Stimulated activated CD8-positive, alpha-beta memory T cell treated with anti-CD3 and anti-CD28 coated beads, Interleukin-15, amount 100 ng/mL, for 4 hours (primary cell): ENCODE measurements around the gene CELF4.

Source experiments
- DNase-seq, 2 donors: peaks; one replicate each; pipeline ENCODE4 v3.0.0-alpha.2; 2020; ENCODE audit warnings: low read depth in 2 of 2

CELF4 gene

DNA sequence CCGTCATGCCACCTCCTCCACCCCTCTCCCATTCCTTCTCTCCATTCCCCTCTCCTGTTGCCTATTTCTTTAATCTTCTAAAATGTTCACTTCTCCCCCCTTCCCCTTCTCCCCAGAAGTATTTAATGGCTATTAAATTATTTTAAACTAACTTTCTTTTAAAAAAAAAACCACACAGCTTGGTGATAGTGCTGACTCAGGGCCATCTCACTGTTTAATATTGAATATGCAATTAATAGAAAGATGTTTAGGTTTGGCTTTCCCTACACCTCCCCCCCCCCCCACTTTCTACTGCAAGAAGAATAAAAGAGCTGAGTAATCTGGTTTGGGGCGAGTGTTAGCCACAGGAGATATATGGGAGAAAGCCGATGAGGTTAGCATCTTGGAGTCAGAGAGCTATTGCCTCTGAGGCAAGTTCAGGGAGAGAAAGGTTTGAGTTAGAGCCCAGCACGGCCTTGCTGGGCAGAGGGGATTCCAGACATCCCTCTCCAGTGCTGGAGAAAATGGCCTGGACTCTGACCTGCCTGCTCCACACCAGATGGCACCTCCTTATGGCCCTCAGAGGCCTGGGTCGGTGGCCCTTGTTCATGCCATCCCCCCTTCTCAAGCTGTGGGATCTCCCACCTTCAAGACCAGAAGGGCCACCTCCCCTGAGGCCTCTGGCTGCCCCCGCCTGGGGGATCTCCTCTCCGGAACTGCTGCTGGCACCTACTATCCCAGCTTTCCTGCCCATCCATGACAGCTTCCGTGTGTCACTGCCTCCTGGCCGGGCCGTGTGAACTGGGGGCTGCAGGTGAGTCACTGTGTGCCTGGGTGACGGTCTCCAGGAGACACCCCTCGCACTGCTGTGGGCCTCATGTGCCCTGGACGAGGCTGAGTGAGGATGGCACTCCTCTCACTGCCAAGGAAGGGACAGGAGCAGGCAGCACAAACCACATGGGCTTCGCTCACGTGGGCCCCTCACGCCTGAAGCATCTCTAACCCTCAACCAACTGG is 246.9 kb downstream of the CELF4 start:
- no peak for DNase-seq

GRCh38 chr18:37317486-37317885 is 248.1 kb downstream of the CELF4 start:
- DNase-seq, result no peak

DNA sequence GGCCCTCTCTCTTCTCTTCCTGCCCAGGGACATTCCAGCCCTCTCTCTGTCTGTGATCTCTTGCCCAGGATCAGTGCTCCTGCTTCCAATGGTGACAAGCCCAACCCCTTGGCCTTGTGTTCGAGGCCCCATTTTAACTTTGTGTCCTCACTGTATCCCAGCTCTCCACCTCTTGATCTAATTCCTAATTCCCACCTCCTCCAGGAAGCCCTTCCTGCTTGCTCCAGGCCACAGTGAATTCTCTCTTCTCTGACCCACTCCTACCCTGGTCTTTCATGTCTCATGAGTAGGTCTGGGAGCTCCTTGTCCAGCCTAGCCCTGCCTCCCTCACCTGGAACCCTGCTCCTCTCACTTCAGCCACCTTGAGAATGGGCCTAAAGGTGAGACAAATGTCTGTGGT is 249.1 kb downstream of the CELF4 start:
- DNase-seq, result no peak

DNA sequence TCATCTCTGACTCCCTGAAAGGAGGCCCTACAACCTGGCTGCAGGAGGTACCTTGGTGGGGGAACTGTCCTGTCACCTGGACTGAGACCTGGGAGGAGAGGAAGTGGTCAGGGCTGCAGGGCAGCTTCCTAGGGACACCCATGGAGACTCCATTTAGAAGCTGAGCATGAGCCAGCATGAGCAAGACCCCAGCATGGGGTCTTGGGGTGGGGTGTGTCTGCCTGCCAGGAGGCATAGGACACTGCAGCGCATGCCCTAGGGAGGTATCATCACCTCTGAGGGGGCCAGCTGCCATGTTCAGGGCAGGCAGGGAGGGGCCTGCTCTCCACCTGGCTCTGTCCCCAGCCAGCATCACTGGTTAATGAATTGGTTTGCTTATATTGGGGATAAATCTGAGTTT is 249.7 kb downstream of the CELF4 start:
- DNase-seq, result no peak

DNA sequence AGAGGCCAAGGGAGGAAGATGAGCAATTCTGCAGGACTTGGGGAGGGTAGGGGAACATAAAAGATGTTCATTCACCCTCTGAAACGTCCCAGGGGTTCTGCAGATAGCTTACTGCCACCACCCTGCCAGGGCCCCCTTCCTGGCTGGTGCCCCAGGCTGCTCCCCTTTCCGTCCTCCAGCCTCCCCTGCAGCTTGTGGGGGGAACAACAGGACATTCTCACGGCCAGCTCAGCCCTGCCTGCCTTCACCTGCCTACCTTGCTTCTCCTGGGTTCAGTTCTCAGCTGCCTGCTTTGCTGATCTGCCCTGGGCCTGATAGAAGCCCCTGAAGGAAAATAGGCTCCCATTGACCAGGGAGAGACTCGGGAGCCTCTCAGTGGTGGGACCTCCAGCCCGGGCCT is 251.1 kb downstream of the CELF4 start:
- DNase-seq, result no peak

- no peak for DNase-seq
These were observed 252.0 kb downstream of the CELF4 start for GRCh38 chr18:37313624-37314023.

- DNase-seq, result no peak
These were observed 255.7 kb downstream of the CELF4 start for GRCh38 chr18:37309861-37310260.

GRCh38 chr18:37309059-37309458 is 256.5 kb downstream of the CELF4 start:
- DNase-seq, result no peak

GRCh38 chr18:37307181-37307580 is 258.4 kb downstream of the CELF4 start:
- no peak for DNase-seq

GRCh38 chr18:37306432-37306831 is 259.2 kb downstream of the CELF4 start:
- no peak for DNase-seq

DNA sequence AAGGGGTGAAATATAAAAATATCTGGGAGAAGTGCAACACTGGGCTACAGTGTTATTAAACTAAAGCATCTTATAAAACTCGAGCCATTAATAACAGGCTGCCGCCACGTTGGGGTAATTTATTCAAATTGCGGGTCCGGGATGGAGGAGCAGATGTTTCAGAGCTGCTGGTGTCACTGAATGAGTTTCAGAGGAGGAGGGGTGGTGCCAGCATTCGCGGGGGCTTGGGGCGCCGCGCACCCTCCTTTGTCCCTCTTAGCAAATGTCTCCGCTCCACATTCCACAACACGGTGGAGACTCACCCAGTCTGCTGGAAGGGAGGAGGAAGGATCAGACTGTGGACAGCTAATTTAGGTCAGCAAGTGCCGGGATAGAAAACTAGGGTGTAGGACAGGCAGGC is 260.5 kb downstream of the CELF4 start:
- DNase-seq, result no peak

GRCh38 chr18:37304012-37304680 is 261.5 kb downstream of the CELF4 start:
- DNase-seq, result no peak

GRCh38 chr18:37303009-37303408 is 262.6 kb downstream of the CELF4 start:
- DNase-seq, result no peak

DNA sequence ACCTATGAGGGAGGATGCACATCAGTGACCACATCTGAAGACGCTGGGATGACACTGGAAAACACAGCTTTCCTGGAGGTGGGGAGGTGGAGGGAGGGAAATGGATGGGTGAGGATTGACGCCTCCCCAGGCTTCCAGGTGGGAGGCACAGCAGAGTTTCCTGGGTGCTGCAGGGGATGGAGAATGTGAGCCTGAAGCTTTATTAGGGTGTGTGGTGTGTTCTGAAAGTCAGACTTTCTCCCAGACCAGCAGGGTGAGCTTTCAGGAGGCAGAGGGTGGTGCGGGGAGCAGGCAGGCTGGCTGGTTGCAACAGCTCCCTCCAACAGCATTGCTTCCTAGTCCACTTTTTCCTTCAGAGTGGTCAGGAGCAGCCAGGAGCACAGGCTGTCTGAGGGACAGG is 263.1 kb downstream of the CELF4 start:
- DNase-seq, result no peak

- DNase-seq, result no peak
These were observed 265.9 kb downstream of the CELF4 start for GRCh38 chr18:37299471-37300304.

DNA sequence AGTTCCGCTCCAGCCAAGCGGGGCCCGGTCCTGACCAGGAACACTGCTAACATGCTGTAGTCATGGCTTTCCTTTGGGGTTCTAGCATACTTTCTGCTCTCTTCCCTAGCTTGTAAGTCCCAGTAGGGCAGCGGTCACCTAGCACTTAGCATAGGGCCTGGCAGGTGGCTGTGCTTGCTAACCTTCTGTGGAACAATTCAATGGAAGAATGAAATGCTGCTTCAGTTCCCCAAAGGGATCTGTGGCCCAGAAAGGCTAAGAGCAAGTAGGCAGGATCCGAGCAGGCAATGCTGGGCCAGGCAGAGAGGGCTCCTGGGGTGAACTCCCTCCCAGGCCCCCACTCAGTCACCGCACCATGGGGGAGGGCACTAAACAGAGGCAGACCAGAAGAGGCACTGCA is 266.8 kb downstream of the CELF4 start:
- no peak for DNase-seq

DNA sequence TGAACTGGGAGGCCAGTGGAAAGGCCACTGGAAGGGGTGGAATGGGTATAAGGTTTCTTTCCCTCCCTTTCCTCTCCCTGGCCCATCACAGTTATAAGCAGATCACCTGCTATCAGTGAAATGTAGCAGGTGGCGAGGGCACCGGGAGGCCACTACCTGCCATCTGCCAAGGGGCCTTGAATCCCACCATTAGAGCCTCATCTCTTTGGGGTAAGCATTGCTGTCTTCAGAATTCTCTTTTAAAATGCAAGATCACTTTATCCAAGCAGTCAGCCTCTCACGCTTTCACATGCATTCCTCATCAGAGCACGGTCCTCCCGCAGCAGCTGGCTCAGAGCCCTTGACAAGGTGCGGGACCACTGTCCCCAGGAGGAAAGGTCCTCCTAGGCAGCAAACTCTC is 268.5 kb downstream of the CELF4 start:
- no peak for DNase-seq

DNA sequence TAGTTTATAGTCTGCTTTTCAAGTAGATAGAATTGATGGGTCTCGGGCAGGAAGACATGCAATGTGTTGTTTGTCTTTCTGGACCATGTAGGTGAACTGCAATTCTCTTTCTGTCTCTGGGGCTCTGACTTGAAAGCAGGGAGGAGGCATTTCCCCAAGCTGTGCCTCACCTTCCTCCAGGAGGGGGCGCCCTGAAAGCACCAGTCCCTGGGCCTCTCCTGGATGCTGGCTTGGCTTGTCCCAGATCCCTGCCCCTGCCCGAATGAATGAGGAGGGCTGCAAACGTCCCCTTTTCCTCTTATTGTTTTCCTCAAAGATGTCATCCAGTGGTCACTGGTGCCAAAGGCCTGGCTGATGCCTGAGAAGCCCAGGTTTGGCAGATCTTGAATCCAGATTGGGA is 270.6 kb downstream of the CELF4 start:
- DNase-seq, result no peak

DNA sequence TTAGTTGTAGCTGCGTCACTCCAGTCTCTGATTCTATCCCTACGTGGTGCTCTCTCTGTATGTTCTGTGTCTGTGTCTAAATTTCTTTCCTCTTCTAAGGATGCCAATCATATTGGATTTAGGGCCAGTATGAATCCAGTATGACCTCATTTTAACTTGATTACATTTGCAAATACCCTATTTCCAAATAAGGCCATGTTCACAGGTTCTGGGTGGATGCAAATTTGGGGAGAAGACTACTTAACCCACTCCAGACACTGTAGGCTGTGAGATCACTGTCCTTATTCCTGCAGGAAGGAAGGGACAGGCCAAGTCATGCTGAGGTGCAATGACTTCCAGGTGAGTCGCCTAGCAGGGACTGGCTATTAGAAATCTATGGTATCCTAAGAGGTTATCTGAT is 272.2 kb downstream of the CELF4 start:
- no peak for DNase-seq

DNA sequence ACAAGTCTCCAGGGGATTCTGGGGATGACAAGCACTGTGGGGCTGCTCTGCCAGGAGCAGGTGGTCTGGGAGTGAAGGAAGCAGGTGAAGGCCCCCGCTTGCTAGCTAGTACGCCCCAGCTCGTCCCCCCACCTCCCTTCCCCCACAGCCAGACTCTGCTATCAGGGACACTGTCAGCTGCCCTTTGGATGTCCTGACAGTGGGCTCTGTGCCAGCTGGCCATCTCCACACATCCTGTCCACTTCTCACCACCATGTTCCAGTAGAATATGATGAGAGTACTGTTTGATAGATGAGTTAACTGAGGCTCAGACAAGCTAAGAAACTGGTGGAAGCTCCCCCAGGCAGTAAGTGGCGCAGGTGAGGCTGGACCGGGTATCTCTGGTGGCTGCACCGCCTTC is 276.2 kb downstream of the CELF4 start:
- DNase-seq, result no peak

GRCh38 chr18:37287601-37288000 is 278.0 kb downstream of the CELF4 start:
- DNase-seq, result no peak

GRCh38 chr18:37286801-37287200 is 278.8 kb downstream of the CELF4 start:
- no peak for DNase-seq
